GM18511 (cell line): ENCODE data around the gene CTSK.
"Not testable (repeated sequence)": the region's sequence is repeated elsewhere in the genome, so short reads cannot be mapped to it uniquely, and the experiment has no call there.

Experiments used
- ATAC-seq: cut with Tn5 transposase; IDR thresholded peaks from one replicate; pipeline ENCODE4 v1.9.1; 2021; ENCODE audit warnings: mild to moderate bottlenecking, moderate library complexity; ENCODE audit not compliant: unreplicated experiment

Gene CTSK

DNA sequence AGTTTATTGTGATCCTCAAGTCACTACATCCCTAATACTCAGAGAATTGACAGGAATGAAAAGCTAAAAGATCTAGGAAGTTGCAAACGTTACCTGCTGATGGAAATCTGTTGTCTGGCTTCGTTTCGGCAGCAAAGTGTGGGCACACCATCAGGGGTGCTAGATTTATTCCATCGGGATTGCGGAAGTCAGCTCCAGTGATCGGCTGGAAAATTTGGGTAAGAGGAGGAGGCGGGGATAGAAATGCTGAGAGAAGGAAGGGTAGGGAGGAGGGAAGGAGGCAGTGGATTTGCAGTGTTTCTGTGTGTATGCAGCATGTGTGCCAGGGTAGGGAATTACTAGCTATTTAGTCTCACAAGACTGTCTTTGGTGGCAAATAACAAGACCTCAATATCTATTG, at the start of gene CTSK:
TSS of gene CTSK (minus strand) at position 140 of the 400 bp plus-strand sequence. CDS start 1,455 bp downstream, outside the sequence.
- ATAC-seq: no peak

DNA sequence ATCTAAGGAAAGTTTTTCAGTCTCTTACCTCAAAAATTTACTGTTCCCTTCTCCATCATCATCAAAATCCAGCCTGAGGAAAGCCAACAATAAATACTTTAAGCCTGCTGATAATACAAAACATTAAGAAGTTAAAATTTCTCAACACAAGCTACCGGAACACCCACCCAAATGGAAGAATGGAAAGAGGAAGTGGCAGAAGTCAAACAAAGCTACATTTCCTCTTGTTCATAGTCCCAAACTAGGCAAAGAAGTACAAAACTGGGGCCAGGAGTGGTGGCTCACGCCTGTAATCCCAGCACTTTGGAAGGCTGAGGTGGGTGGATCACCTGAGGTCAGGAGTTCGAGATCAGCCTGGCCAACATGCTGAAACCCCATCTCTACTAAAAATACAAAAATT, 44.7 kb upstream of the CTSK start:
- not testable (repeated sequence) for ATAC-seq

DNA sequence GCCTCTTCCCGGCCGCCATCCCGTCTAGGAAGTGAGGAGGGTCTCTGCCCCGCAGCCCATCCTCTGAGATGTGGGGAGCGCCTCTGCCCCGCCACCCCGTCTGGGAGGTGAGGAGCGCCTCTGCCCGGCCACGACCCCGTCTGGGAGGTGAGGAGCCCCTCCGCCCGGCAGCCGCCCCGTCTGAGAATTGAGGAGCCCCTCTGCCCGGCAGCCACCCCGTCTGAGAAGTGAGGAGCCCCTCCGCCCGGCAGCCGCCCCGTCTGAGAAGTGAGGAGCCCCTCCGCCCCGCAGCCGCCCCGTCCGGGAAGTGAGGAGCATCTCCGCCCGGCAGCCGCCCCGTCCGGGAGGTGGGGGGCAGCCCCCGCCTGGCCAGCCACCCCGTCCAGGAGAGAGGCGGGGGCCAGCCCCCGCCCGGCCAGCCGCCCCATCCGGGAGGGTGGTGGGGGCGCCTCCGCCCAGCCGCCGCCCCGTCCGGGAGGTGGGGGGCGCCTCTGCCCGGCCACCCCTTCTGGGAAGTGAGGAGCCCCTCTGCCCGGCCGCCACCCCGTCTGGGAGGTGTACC, 42.8 kb upstream of the CTSK start:
- not testable (repeated sequence) for ATAC-seq

DNA sequence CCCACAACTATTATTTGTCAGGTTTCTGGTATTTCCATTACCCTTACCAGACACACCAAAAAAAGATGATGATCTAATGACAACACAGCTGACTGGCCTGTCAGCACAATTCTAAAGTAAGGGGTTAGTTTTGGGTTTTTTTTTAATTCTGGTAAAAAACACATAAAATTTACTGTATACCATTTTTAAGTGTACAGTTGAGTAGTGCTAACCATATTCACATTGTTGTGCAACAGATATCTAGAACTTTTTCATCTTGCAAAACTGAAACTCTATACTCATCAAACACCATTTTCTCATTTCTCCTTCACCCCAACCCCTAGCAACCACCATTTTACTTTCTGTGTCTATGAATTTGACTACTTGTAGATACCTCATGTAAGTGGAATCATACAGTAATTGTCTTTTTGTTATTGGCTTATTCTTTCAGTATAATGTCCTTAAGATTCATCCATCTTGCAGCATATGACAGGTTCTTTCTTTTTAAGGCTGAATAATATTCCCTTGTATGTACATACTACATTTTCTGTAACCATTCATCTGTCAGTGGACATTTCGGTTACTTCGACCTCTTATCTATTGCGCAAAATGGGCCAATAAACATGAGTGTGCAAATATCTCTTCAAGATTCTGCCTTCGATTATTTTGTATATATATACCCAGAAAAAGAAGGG, 38.5 kb upstream of the CTSK start:
- no peak for ATAC-seq

DNA sequence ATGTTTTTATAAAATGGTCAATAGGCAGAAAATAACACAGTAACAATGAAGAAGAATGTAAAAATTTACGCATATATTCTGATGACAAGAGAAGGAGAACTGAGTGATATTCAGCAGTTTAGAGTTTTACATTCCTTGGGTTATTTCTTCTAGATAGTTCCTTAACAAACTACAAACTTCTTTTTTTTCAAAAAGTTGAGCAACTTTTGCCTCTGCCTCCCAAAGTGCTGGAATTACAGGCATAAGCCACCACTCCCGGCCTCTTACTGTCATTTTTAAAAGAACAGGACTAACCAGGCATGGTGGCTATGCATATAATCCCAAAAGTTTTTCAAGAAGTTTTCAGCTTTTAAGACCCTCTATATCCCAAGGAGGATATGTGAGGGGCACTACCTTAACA, 35.4 kb upstream of the CTSK start:
- ATAC-seq: no peak

DNA sequence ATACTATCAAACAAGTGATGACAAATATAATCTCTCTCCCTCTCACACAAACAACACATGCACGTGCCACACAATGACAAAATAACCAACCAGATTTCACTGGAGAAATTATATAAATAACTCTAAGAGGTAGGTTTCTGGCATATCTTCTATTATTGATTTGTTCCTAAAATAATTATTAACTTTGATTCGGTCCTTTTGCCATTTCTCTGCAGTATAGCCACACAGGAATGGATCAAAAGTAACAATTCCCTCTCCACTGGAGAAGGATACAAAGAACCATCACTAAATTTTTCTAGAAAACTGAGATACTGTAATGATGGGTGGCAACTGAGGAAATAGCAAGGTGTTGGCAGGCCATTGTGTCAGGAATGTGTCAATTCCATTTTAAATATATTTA, 34.9 kb upstream of the CTSK start:
- ATAC-seq: no peak

DNA sequence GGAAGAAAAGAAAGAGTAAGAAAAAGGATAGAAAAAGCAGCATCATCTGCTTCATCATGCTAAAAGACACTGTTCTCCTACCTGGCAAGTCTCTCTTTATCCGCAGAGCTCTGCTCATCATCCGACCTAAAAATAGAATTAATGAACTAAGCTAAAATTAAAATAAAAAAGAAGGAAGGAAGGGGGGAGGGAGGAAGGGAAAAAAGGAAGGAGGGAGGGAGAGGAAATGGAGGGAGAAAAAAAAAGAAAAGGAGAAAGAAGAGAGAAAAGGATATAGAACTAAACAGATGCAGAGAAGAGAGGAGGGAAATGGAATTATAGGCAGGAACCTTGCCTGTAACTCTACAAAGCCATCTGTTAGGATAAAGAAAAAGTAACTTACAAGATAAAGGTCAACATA, 34.3 kb upstream of the CTSK start:
- no peak for ATAC-seq

DNA sequence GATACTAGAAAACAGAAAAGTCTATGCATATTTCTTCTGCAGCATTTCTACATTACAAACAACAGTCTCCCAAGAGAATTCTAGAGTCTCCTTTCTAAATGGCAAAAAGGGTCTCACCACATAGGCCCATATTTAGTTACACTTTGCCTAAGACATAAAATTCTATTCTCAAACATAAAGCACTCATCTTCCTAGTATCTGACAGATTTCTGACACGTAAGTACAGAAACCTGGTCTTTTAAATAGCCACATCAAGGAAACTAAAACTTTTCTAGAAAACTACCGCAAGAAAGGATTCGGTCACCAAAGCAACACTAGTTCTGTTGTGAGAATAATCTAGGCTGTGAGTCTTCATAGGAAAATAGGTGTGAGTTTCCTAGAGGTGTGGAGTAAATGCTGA, 33.6 kb upstream of the CTSK start:
- ATAC-seq: no peak

DNA sequence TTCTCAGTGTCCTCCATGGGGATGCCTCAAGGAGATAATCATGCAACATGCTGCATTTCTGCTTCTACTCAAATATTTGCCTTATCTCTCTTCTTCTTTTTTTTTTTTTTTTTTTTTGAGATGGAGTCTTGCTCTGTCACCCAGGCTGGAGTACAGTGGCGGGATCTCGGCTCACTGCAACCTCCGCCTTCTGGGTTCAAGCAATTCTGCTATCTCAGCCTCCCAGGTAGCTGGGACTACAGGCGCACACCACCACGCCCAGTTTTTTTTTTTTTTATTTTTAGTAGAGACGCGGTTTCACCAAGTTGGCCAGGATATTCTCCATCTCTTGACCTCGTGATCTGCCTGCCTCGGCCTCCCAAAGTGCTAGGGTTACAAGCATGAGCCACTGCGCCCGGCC, 32.8 kb upstream of the CTSK start:
- not testable (repeated sequence) for ATAC-seq

DNA sequence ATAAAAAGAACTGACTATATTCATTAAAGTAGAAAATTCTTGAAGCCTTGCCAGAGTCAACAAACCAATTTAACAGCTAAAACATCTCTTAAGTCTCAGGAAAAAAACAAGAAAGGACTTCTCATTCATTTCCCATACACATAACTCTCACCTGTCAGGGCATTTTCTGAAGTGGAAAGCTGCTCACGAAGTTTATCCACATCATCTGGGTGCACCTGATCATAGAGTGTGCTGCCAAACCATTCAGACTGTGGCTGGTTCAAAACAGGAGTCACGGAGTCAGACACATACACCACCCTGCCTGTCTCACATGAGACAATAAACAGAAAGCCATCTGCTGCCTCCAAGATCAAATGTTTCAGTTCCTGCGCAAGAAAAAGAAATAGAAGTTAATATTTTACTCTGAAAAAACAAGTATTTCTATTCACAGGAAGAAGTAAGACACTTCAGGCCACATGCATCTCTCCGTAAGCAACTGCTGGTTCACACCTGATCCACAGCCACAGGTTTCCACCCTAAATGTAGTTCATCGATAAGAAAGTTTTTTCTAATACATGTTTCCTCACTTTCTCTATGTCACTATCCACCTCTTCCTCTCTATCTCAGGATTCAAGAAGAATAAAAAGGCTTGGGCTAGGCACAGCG, 28.2 kb upstream of the CTSK start:
- ATAC-seq: peak; percentile 91

DNA sequence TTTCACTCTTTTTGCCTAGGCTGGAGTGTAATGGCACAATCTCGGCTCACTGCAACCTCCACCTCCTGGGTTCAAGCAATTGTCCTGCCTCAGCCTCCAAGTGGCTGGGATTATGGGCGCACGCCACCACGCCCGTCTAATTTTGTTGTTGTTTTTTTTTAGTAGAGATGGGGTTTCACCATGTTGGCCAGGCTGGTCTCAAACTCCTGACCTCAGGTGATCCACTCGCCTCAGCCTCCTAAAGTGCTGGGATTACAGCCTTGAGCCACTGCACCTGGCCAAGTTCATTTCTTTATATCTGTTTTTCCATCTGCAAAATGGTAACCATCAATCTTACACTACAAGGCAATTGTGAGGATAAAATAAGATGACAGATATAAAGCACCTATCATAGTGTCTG, 25.9 kb upstream of the CTSK start:
- ATAC-seq: not testable (repeated sequence)

DNA sequence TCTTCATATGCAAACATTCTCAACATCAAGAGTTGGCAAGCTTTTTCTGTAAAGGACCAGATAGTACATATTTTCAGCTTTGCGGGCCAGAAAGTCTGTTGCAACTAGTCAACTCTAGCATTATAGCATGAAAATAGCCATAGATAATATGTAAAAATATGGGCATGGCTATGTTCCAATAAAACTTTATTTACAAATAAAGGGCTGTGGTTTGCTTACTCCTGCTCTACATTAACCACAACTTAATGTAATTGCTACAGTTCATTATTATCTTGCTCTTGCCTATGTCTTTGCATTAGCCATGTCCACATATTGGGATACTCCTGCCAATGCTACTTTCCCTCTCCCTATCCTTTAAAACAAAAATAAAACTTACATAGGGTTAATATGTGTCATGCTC, 24.5 kb upstream of the CTSK start:
- no peak for ATAC-seq

DNA sequence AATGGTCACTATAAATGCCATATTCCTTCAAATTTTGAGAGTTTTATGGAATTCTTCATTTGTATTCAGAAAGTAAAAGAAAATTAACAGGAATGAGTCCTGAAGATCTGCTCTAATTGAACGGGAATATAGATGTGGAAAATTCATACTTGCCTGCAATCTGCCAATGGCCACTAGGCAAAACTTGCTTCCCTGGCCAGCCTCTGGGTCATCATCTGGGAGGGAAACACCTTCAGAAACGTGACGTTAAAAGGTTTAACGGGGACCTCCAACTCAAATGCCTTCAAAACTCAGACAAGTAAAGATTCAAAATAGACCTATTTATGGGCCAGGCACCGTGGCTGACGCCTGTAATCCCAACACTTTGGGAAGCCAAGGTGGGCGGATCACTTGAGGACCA, 21.7 kb upstream of the CTSK start:
- no peak for ATAC-seq

DNA sequence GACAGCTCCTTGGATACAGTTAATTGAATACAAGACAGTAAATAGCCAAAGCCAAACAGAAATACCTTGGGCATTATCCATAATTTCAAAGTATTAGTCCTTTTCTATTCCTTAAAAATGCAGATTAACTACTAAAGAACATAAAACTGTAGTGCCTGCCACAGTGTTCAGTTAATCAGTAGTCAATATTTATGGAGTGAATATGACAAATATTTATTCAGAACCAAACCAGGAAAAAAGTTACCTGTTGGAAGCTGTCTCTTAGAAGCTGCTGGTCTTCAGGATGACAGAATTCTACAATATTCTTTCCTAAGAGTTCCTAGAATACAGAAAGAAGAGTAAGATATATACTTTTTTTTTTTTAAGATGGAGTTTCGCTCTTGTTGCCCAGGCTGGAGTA, 18.2 kb upstream of the CTSK start:
- no peak for ATAC-seq

DNA sequence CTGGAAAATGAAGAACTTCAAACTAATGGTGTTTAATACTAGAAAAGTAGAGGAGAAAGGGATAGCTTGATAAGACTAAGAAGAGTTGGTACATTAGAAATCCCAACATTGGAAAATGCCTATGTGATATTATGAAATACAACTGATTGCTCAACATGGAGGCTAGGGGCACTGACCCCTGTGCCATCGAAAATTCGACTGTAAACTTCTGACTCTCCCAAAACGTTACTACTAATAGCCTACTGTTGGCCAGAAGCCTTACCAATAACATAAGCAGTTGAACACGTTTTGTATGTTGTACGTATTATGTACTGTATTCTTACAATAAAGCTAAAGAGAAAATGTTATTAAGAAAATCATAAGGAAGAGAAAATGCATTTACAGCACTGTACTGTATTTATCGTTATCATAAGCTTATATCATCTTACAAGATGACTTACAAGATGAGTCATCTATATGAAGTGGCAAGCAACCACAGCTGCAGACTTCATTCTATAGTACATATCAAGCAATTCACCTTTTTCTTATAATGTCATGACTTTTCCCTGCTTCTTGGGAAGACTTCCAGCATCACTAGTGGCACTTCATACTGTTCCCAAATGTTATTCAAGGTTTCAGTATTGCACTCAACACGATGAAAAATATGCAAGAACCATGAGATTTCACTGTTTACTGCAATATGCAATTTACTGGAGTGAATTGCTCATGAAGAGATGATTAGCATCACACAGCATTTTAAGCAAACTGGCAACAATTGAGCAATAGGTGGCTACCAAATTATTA, 12.9 kb upstream of the CTSK start:
- no peak for ATAC-seq

DNA sequence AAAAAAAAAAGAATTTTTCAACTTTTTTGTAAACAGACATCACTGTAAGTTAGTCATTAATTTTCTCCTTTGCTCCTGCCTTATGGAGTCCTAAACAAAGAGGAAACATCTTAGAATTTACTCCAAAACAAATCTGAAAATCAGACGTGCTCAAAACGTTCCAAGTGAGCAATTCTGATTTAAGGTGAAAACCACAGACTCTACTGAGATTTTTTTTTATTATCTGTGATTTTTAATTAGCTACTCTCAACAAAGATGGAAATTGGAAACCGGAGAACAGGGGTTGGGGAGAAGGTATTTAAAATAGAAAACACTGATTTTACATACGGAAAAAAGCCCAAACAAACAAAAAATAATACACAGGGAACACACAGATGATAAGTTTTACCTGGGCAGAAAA, 7.8 kb upstream of the CTSK start:
- ATAC-seq: no peak

DNA sequence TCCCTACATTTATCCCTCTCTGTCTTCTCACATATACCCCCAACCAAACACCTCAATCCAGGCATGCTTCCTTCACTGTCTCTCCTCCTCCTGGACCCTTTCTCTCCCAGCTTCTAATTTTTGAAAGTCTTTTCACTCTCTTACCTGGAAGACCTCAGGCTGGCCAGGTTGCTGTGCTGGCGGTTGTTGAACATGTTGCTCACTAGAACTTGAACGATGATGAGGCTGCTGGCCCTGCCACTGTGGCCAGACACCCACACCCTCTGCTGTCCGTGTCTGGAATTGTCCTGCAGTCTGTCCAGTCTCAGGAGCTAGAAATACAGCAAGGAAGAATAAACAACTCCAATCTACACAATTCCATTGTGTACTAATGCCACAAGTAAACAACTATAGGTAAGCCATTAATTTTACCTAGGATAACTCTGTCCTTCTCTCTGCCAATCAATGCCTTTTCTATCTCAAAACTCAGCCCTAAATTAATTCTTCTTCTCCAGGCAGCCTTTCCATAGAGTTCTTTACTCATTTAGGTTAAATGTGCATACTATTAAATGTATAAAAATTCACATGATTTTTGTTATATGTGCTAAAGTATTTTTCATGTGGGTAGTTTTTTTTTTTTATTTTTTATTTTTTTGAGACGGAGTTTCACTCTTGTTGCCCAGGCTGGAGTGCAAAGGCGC, 5.1 kb upstream of the CTSK start:
- no peak for ATAC-seq

DNA sequence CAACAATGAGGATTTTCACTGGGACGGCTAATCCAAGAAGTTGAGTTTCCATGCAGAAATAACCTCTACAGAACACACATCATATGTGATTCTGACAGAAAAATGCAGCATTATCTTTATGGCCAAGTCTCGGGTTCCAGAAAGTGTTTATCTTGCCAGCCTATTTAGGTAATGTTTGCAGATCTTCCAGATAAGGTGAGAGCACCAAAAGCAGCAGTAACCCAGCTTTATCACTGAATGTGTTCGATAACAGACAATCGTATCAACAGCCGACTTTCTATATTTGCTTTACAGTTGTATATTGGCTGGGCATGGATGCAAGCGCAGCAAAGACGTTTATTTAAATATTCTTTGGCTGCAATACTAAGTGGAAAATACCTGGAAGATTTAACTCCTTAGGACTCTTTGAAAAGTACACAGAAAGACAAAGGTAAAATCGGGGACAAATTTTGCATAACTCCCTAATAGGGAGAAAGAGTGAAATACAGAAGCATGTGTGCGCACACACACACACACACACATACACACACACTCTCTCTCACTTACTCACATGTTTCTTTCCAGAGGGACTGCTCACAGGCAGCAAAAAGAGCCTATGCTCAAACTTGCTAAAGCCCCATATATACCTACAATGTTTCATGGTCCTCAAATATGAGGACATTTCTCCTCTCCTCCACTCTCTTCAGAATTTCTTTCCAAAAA, 3.0 kb upstream of the CTSK start:
- no peak for ATAC-seq

DNA sequence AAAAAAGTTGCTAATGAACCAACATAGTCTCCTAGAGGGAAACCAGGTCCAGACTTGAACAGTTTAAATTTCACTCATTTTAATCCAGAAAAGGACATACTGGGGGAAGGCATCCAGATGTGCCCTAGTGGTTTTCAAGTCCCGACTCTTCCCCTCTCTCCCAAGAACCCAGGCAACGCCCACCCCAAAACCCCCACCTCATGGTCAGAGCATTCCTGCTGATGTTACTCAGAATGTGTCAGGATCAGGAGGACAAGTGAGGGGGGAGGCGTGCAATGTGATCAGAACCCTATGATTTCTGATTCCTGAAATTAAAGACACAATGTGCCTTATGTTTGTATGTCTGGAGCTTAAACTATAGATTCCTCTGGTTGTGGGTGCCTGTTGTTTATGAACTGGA, 1.6 kb upstream of the CTSK start:
- no peak for ATAC-seq

DNA sequence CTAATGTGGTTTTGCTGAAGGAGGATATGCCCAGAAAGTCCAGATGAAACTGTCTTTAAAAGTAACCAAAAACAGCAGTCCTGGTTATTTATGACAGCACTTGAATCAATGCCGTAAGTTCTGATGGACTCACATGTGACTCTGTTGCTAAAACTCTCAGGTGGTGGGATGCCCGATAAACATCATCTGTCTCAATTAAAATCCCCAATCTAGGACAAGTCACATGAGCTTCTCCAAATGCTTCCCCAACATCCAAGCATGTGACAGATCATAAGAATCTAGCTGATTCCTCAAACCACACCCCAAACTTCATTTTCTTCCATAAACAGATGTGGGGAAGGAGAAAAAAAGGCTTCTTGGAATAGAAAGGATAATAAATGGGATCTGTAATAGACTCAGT, 786 bp upstream of the CTSK start:
- no peak for ATAC-seq
